ENCODE data around the gene NEK11. TPM values are rescaled to one million over a fixed set of nuclear protein-coding genes. Genes with fewer than 3 reads are reported as not detected.

Gene NEK11
- polyA plus RNA-seq, 3 donors: 0.31 to 0.56 (median 0.43) TPM

DNA sequence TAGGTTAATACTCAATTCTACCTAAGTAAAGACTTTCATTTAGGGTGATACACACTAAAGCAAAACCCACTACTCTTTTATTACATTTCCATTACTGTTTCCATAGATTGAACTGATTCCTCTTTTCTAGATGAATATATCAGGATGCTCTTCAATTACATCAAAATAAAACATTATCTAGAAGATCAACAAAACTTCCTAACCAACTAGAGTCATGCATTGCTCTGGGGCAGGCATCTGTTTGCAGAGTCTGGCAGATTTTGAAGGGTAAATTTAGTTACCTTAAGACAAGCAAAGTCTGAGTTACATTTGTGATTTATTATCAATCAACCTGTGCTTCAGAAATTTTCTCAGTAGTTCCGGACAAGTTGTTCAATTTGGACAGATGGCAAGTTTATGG lies 117.1 kb downstream of the NEK11 start:
- intact Hi-C loops (cut with micrococcal nuclease): no loop called here
- H3K36me3 ChIP-seq (replicated peaks in 1 of 2; ENCODE audit: control insufficient read depth in 1 of 2, insufficient read depth in 2 of 2, low read length in 2 of 2): no peaks in the 10 kb centered on the region
- no peaks in the 10 kb centered on the region for H3K4me1 ChIP-seq (ENCODE audit: control insufficient read depth in 1 of 2, insufficient read depth in 2 of 2, low read length in 2 of 2)

DNA sequence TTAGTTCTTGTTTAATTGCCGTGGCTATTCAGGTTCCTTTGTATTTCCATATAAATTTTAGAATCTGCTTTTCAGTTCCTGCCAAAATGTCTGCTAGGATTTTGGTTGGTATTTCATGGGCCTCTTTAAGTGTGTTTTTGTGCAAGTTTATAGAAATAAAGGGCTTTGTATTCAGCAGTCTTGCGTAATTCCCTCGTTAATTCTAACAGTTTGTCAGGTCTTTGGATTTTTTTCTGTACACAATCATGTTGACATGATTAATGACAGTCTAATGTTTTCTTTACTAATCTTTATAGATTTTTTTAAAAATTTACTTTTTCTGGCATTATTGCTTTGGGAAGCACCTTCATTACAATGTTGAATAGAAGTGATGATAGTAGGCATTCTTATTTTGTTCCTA lies 120.9 kb downstream of the NEK11 start:
- no peaks in the 10 kb centered on the region for H3K36me3 Mint-ChIP-seq
- H3K9me3 Mint-ChIP-seq: peaks cover 0 to 3% (median 0%) of the 10 kb centered on the region in 7 donors
- Histone ChIP-seq H3K36me3 (replicated peaks in 1 of 2; ENCODE audit: control insufficient read depth in 1 of 2, insufficient read depth in 2 of 2, low read length in 2 of 2) (no peaks in the 10 kb centered on the region), H3K9me3 (replicated peaks in 1 of 2; ENCODE audit: control insufficient read depth in 1 of 2, insufficient read depth in 1 of 2, low read length in 2 of 2) (no peaks in the 10 kb centered on the region), H3K4me1 (ENCODE audit: control insufficient read depth in 1 of 2, insufficient read depth in 2 of 2, low read length in 2 of 2) (no peaks in the 10 kb centered on the region), H3K27me3 (ENCODE audit: control insufficient read depth in 2 of 2, insufficient read depth in 2 of 2, low read length in 2 of 2) (no peaks in the 10 kb centered on the region), H3K27ac (ENCODE audit: low read depth in 1 of 2, low read length in 2 of 2) (no peak overlapping the region), H4K20me1 (ENCODE audit: insufficient read depth, low read length) (no peaks in the 10 kb centered on the region), H3K4me3 (replicated peaks in 1 of 3; ENCODE audit: low read depth in 2 of 3, low read length in 3 of 3) (no peak overlapping the region), H3K9ac (ENCODE audit: insufficient read depth, low read length, poor library complexity, severe bottlenecking) (no peak overlapping the region), H2AFZ (ENCODE audit: insufficient read depth, low read depth, low read length, poor library complexity, severe bottlenecking) (no peak overlapping the region), H3K4me2 (replicated peaks; ENCODE audit: extremely low read depth, low read length, poor library complexity, severe bottlenecking) (no peak overlapping the region), H3K79me2 (ENCODE audit: insufficient read depth, low read length) (no peaks in the 10 kb centered on the region)
- TF ChIP-seq, protein P1, sequence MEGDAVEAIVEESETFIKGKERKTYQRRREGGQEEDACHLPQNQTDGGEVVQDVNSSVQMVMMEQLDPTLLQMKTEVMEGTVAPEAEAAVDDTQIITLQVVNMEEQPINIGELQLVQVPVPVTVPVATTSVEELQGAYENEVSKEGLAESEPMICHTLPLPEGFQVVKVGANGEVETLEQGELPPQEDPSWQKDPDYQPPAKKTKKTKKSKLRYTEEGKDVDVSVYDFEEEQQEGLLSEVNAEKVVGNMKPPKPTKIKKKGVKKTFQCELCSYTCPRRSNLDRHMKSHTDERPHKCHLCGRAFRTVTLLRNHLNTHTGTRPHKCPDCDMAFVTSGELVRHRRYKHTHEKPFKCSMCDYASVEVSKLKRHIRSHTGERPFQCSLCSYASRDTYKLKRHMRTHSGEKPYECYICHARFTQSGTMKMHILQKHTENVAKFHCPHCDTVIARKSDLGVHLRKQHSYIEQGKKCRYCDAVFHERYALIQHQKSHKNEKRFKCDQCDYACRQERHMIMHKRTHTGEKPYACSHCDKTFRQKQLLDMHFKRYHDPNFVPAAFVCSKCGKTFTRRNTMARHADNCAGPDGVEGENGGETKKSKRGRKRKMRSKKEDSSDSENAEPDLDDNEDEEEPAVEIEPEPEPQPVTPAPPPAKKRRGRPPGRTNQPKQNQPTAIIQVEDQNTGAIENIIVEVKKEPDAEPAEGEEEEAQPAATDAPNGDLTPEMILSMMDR (IDR thresholded peaks at IDR 0.05): no peak
- H3K4me3 Mint-ChIP-seq: no peak overlapping the region
- H3K27ac Mint-ChIP-seq: no peak overlapping the region
- peaks cover 0 to 2% (median 0%) of the 10 kb centered on the region in 3 donors for H3K27me3 Mint-ChIP-seq (ENCODE audit: low read depth in 3 of 3)
- no peak for DNase-seq
- H3K4me1 Mint-ChIP-seq: no peaks in the 10 kb centered on the region
- WGBS (ENCODE audit: insufficient coverage): no CpG with 5 or more reads among the region's 3 CpGs
- intact Hi-C loops (cut with micrococcal nuclease): no loop called here

More for the DNA sequence above, 117.1 kb downstream of the NEK11 start:
- no CpG with 5 or more reads among the region's 1 CpG for WGBS (ENCODE audit: insufficient coverage)
- H3K27me3 Mint-ChIP-seq (ENCODE audit: low read depth in 3 of 3): no peaks in the 10 kb centered on the region
- Histone ChIP-seq H3K79me2 (ENCODE audit: insufficient read depth, low read length) (no peaks in the 10 kb centered on the region), H4K20me1 (ENCODE audit: insufficient read depth, low read length) (no peaks in the 10 kb centered on the region), H3K4me3 (replicated peaks in 1 of 3; ENCODE audit: low read depth in 2 of 3, low read length in 3 of 3) (no peak overlapping the region), H3K27ac (ENCODE audit: low read depth in 1 of 2, low read length in 2 of 2) (no peak overlapping the region), H3K4me2 (replicated peaks; ENCODE audit: extremely low read depth, low read length, poor library complexity, severe bottlenecking) (no peak overlapping the region), H3K27me3 (ENCODE audit: control insufficient read depth in 2 of 2, insufficient read depth in 2 of 2, low read length in 2 of 2) (no peaks in the 10 kb centered on the region), H2AFZ (ENCODE audit: insufficient read depth, low read depth, low read length, poor library complexity, severe bottlenecking) (no peak overlapping the region), H3K9me3 (replicated peaks in 1 of 2; ENCODE audit: control insufficient read depth in 1 of 2, insufficient read depth in 1 of 2, low read length in 2 of 2) (no peaks in the 10 kb centered on the region), H3K9ac (ENCODE audit: insufficient read depth, low read length, poor library complexity, severe bottlenecking) (no peak overlapping the region)
- no peak overlapping the region for H3K27ac Mint-ChIP-seq
- H3K4me1 Mint-ChIP-seq: no peaks in the 10 kb centered on the region
- no peak overlapping the region for H3K4me3 Mint-ChIP-seq
- TF ChIP-seq, protein P1 (IDR thresholded peaks at IDR 0.05): no peak
- H3K9me3 Mint-ChIP-seq: peaks cover 0 to 4% (median 0%) of the 10 kb centered on the region in 7 donors
- H3K36me3 Mint-ChIP-seq: no peaks in the 10 kb centered on the region
- no peak for DNase-seq
